Measurements from ENCODE around the gene PSEN1. TPM values are rescaled to one million over a fixed set of nuclear protein-coding genes. Genes with fewer than 3 reads are reported as not detected.

PSEN1 gene
- total RNA-seq, 1 experiment from 2014 or later = 55.1 TPM

GRCh38 chr14:73264080-73264884 lies 128.0 kb downstream of the PSEN1 start:
- no peak for TF ChIP-seq CTCF (IDR thresholded peaks at IDR 0.05; ENCODE audit: unreplicated experiment)
- no peak for DNase-seq (ENCODE audit: unreplicated experiment)
- Mint-ChIP-seq H3K4me1 (ENCODE audit: insufficient read depth, unreplicated experiment) (no peaks in the 10 kb centered on the region), H3K27ac (ENCODE audit: low read depth, unreplicated experiment) (no peak overlapping the region), H3K27me3 (ENCODE audit: insufficient read depth, unreplicated experiment) (no peaks in the 10 kb centered on the region), H3K9me3 (ENCODE audit: unreplicated experiment) (no peaks in the 10 kb centered on the region), H3K36me3 (ENCODE audit: insufficient read depth, unreplicated experiment) (peaks cover 5% of the 10 kb centered on the region), H3K4me3 (ENCODE audit: unreplicated experiment) (no peak overlapping the region)
- CTCF ChIA-PET = interaction anchor here (0.6 to 1.4 kb wide), 3 partner anchors 16 to 36 kb away, joined by 3 to 4 read pairs (median 3); no protein-coding TSS in a partner anchor
- BruUV-seq (replicated peaks) = no TSS peak
- POLR2A ChIA-PET = interaction anchor here (1.4 kb wide), 1 partner anchor 32 kb away, joined by 4 read pairs; no protein-coding TSS in a partner anchor
- intact Hi-C loops (cut with micrococcal nuclease) = no loop called here

GRCh38 chr14:73264885-73265720 lies 128.8 kb downstream of the PSEN1 start:
- Mint-ChIP-seq H3K4me3 (ENCODE audit: unreplicated experiment) (no peak overlapping the region), H3K36me3 (ENCODE audit: insufficient read depth, unreplicated experiment) (peaks cover 9% of the 10 kb centered on the region), H3K27me3 (ENCODE audit: insufficient read depth, unreplicated experiment) (no peaks in the 10 kb centered on the region), H3K4me1 (ENCODE audit: insufficient read depth, unreplicated experiment) (no peaks in the 10 kb centered on the region), H3K9me3 (ENCODE audit: unreplicated experiment) (no peaks in the 10 kb centered on the region), H3K27ac (ENCODE audit: low read depth, unreplicated experiment) (no peak overlapping the region)
- CTCF ChIA-PET = interaction anchor here (0.9 kb wide), 1 partner anchor 36 kb away, joined by 3 read pairs; no protein-coding TSS in a partner anchor
- no peak for TF ChIP-seq CTCF (IDR thresholded peaks at IDR 0.05; ENCODE audit: unreplicated experiment)
- DNase-seq (ENCODE audit: unreplicated experiment) = no peak
- intact Hi-C loops (cut with micrococcal nuclease) = no loop called here
- no TSS peak for BruUV-seq (replicated peaks)
- POLR2A ChIA-PET = interaction anchor here (1.4 to 1.6 kb wide), 3 partner anchors 9 to 33 kb away, joined by 4 to 5 read pairs (median 4); no protein-coding TSS in a partner anchor

- TF ChIP-seq CTCF (IDR thresholded peaks at IDR 0.05; ENCODE audit: unreplicated experiment) = no peak
- Mint-ChIP-seq H3K27me3 (ENCODE audit: insufficient read depth, unreplicated experiment) (no peaks in the 10 kb centered on the region), H3K9me3 (ENCODE audit: unreplicated experiment) (no peaks in the 10 kb centered on the region), H3K36me3 (ENCODE audit: insufficient read depth, unreplicated experiment) (peaks cover 14% of the 10 kb centered on the region), H3K4me1 (ENCODE audit: insufficient read depth, unreplicated experiment) (no peaks in the 10 kb centered on the region), H3K27ac (ENCODE audit: low read depth, unreplicated experiment) (no peak overlapping the region), H3K4me3 (ENCODE audit: unreplicated experiment) (no peak overlapping the region)
- ChIA-PET POLR2A (interaction anchor here (0.6 to 1.6 kb wide), 4 partner anchors 9 to 86 kb away, joined by 4 to 5 read pairs (median 4); no protein-coding TSS in a partner anchor), CTCF (interaction anchor here (0.6 to 1.0 kb wide), 2 partner anchors 31 to 193 kb away, joined by 3 to 4 read pairs; no protein-coding TSS in a partner anchor)
- BruUV-seq (replicated peaks) = no TSS peak
- no peak for DNase-seq (ENCODE audit: unreplicated experiment)
- intact Hi-C loops (cut with micrococcal nuclease) = no loop called here
Measured at GRCh38 chr14:73265721-73266046, 129.4 kb downstream of the PSEN1 start.

- intact Hi-C loops (cut with micrococcal nuclease) = no loop called here
- H3K4me1 Mint-ChIP-seq (ENCODE audit: insufficient read depth, unreplicated experiment) = no peaks in the 10 kb centered on the region
- ChIA-PET POLR2A (interaction anchor here (0.6 to 1.6 kb wide), 3 partner anchors 10 to 85 kb away, joined by 4 to 5 read pairs (median 5); no protein-coding TSS in a partner anchor), CTCF (interaction anchor here (0.5 to 1.0 kb wide), 3 partner anchors 16 to 192 kb away, joined by 3 to 4 read pairs (median 3); no protein-coding TSS in a partner anchor)
- no peaks in the 10 kb centered on the region for H3K27me3 Mint-ChIP-seq (ENCODE audit: insufficient read depth, unreplicated experiment)
- H3K36me3 Mint-ChIP-seq (ENCODE audit: insufficient read depth, unreplicated experiment) = peaks cover 18% of the 10 kb centered on the region
- no TSS peak for BruUV-seq (replicated peaks)
- H3K4me3 Mint-ChIP-seq (ENCODE audit: unreplicated experiment) = no peak overlapping the region
- no peak for DNase-seq (ENCODE audit: unreplicated experiment)
- no peaks in the 10 kb centered on the region for H3K9me3 Mint-ChIP-seq (ENCODE audit: unreplicated experiment)
- no peak for TF ChIP-seq CTCF (IDR thresholded peaks at IDR 0.05; ENCODE audit: unreplicated experiment)
- H3K27ac Mint-ChIP-seq (ENCODE audit: low read depth, unreplicated experiment) = no peak overlapping the region
Measured at GRCh38 chr14:73266317-73266716, 130.0 kb downstream of the PSEN1 start.
